Osteoblast (primary cell): ENCODE data around the gene PSMA8. TPM values are rescaled to one million over a fixed set of nuclear protein-coding genes. Genes with fewer than 3 reads are reported as not detected.

Experiments
- total RNA-seq: library from RNA; depleted of rRNA; stranded (reverse); fragments of >200 nt; gene quantifications from 2 replicates; pipeline ENCODE4 v1.2.3, GENCODE V29; 2012

The PSMA8 gene
- total RNA-seq, 1 donor: not detected

Other genes with a start within 250 kb of the PSMA8 start
- 120 and 132 TPM in 2 replicates for gene SS18, start 43.3 kb upstream of the PSMA8 start, total RNA-seq
- 4.7 and 5.1 TPM in 2 replicates for gene TAF4B, start 92.6 kb downstream of the PSMA8 start, total RNA-seq